Measurements from ENCODE around the gene ZDHHC14.

The ZDHHC14 gene

GRCh38 chr6:157455731-157456523, 74.9 kb downstream of the ZDHHC14 start:
- DNase-seq (ENCODE audit: low read depth, low spot score), result no peak
- CTCF ChIA-PET, result no interaction called here
- POLR2A ChIA-PET, result no interaction called here
- TF ChIP-seq, protein P1, sequence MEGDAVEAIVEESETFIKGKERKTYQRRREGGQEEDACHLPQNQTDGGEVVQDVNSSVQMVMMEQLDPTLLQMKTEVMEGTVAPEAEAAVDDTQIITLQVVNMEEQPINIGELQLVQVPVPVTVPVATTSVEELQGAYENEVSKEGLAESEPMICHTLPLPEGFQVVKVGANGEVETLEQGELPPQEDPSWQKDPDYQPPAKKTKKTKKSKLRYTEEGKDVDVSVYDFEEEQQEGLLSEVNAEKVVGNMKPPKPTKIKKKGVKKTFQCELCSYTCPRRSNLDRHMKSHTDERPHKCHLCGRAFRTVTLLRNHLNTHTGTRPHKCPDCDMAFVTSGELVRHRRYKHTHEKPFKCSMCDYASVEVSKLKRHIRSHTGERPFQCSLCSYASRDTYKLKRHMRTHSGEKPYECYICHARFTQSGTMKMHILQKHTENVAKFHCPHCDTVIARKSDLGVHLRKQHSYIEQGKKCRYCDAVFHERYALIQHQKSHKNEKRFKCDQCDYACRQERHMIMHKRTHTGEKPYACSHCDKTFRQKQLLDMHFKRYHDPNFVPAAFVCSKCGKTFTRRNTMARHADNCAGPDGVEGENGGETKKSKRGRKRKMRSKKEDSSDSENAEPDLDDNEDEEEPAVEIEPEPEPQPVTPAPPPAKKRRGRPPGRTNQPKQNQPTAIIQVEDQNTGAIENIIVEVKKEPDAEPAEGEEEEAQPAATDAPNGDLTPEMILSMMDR (IDR thresholded peaks at IDR 0.05; ENCODE audit: insufficient read depth, low read length, missing control alignments), result no peak
- H3K4me3 ChIP-seq (ENCODE audit: low read depth, low read length), result no peak overlapping the region

- TF ChIP-seq, protein P1 (IDR thresholded peaks at IDR 0.05; ENCODE audit: insufficient read depth, low read length, missing control alignments), result no peak
- no peak overlapping the region for H3K4me3 ChIP-seq (ENCODE audit: low read depth, low read length)
- no peak for DNase-seq (ENCODE audit: low read depth, low spot score)
- ChIA-PET CTCF (no interaction called here), POLR2A (no interaction called here)
Measured at GRCh38 chr6:157456524-157456829, 75.5 kb downstream of the ZDHHC14 start.

DNA sequence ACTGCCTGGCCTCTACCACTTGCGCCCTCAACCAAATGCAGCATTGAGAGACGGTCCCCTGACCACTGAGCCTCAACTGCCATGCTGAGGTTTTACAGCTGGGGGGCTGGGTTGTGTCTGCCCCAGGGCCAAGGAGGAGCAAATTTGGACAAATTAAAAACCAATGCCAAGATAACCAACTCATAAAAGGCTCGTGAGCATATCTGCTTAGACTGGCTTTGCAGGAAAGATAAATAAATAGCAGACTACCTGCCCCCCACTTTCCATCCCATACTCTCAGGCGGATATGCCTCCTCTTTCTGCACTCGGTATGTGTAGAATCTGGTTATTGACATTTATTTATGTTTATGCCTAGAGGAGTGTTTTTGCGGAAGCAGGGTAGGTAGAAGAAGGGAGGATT, 76.8 kb downstream of the ZDHHC14 start:
- H3K4me3 ChIP-seq (ENCODE audit: low read depth, low read length), result no peak overlapping the region
- ChIA-PET POLR2A (no interaction called here), CTCF (no interaction called here)
- DNase-seq (ENCODE audit: low read depth, low spot score), result no peak
- TF ChIP-seq, protein P1 (IDR thresholded peaks at IDR 0.05; ENCODE audit: insufficient read depth, low read length, missing control alignments), result no peak

GRCh38 chr6:157459327-157459726, 78.3 kb downstream of the ZDHHC14 start:
- TF ChIP-seq, protein P1 (IDR thresholded peaks at IDR 0.05; ENCODE audit: insufficient read depth, low read length, missing control alignments), result no peak
- no peak overlapping the region for H3K4me3 ChIP-seq (ENCODE audit: low read depth, low read length)
- POLR2A ChIA-PET, result no interaction called here
- DNase-seq (ENCODE audit: low read depth, low spot score), result no peak
- CTCF ChIA-PET, result no interaction called here

GRCh38 chr6:157460182-157460999, 79.4 kb downstream of the ZDHHC14 start:
- no peak overlapping the region for H3K4me3 ChIP-seq (ENCODE audit: low read depth, low read length)
- DNase-seq (ENCODE audit: low read depth, low spot score), result no peak
- ChIA-PET POLR2A (interaction anchor here (0.7 kb wide), 1 partner anchor 10 kb away, joined by 4 read pairs; no protein-coding TSS in a partner anchor), CTCF (no interaction called here)
- TF ChIP-seq, protein P1 (IDR thresholded peaks at IDR 0.05; ENCODE audit: insufficient read depth, low read length, missing control alignments), result no peak

All from AG04449 (cell line).